HepG2 (cell line): ENCODE measurements around the gene PRRT2. TPM values are rescaled to one million over a fixed set of nuclear protein-coding genes. Genes with fewer than 3 reads are reported as not detected.

Source experiments
- AHR ChIP-seq: IDR thresholded peaks from 2 replicates; pipeline ENCODE4 v1.6.1; 2018; ENCODE audit warnings: missing genetic modification reagents, missing compliant biosample characterization
- ATM ChIP-seq: fragments of 450-650 bp; IDR thresholded peaks from 2 replicates; pipeline ENCODE4 v1.7.1; 2017; ENCODE audit warnings: mild to moderate bottlenecking, borderline replicate concordance
- CBX1 ChIP-seq: IDR thresholded peaks from one replicate; pipeline ENCODE4 v1.6.1; 2016; ENCODE audit warnings: antibody characterized with exemption, low read depth
- FOXK1 ChIP-seq: sonication (generic); formaldehyde crosslinking; IDR thresholded peaks from 2 replicates; pipeline ENCODE4 v1.4.0; 2020; ENCODE audit warnings: low read depth, missing genetic modification reagents, borderline replicate concordance
- FOXP1 ChIP-seq, 2 experiments: fragments of 450-650 bp in 1 of 2; IDR thresholded peaks; 2 replicates each; pipeline ENCODE4 v1.6.1; 2017 to 2018; ENCODE audit warnings: antibody characterized with exemption in 1 of 2
- JUNB ChIP-seq: sonication (generic); formaldehyde crosslinking; IDR thresholded peaks from 2 replicates; pipeline ENCODE4 v1.8.0; 2022; ENCODE audit warnings: missing genetic modification reagents, mild to moderate bottlenecking, borderline replicate concordance
- KAT7 ChIP-seq: IDR thresholded peaks from 2 replicates; pipeline ENCODE4 v1.6.1; 2018; ENCODE audit warnings: borderline replicate concordance, missing compliant biosample characterization
- MXD1 ChIP-seq: sonication (generic); formaldehyde crosslinking; IDR thresholded peaks from 2 replicates; pipeline ENCODE4 v1.4.0; 2020; ENCODE audit warnings: mild to moderate bottlenecking, missing genetic modification reagents
- PRMT3 ChIP-seq: sonication (generic); formaldehyde crosslinking; IDR thresholded peaks from 2 replicates; pipeline ENCODE4 v1.8.1; 2022; ENCODE audit warnings: low read depth, mild to moderate bottlenecking, moderate library complexity, missing genetic modification reagents, borderline replicate concordance
- SCMH1 ChIP-seq: sonication (generic); formaldehyde crosslinking; IDR thresholded peaks from 2 replicates; pipeline ENCODE4 v1.9.0; 2021; ENCODE audit warnings: missing genetic modification reagents, mild to moderate bottlenecking, borderline replicate concordance
- SIN3A ChIP-seq: IDR thresholded peaks from 2 replicates; pipeline ENCODE4 v1.6.1; 2011; ENCODE audit warnings: low read depth, mild to moderate bottlenecking, control low read depth, low read length, borderline replicate concordance
- SP140L ChIP-seq: sonication (generic); formaldehyde crosslinking; IDR thresholded peaks from 2 replicates; pipeline ENCODE4 v1.4.0; 2020; ENCODE audit warnings: missing genetic modification reagents, borderline replicate concordance
- SRY ChIP-seq: sonication (generic); formaldehyde crosslinking; IDR thresholded peaks from 2 replicates; pipeline ENCODE4 v1.8.0; 2022; ENCODE audit warnings: mild to moderate bottlenecking, missing genetic modification reagents
- STAG1 ChIP-seq: sonication (generic); formaldehyde crosslinking; IDR thresholded peaks from 2 replicates; pipeline ENCODE4 v1.4.0; 2020; ENCODE audit warnings: missing genetic modification reagents
- TFDP2 ChIP-seq: sonication (generic); formaldehyde crosslinking; IDR thresholded peaks from 2 replicates; pipeline ENCODE4 v1.4.0; 2020; ENCODE audit warnings: missing genetic modification reagents
- ZNF124 ChIP-seq: sonication (generic); formaldehyde crosslinking; IDR thresholded peaks from 2 replicates; pipeline ENCODE4 v1.4.0; 2020; ENCODE audit warnings: missing genetic modification reagents
- ZNF468 ChIP-seq: sonication (generic); formaldehyde crosslinking; IDR thresholded peaks from 2 replicates; pipeline ENCODE4 v1.8.0; 2022; ENCODE audit warnings: mild to moderate bottlenecking, moderate library complexity, missing genetic modification reagents
- ZNF501 ChIP-seq: sonication (generic); formaldehyde crosslinking; IDR thresholded peaks from 2 replicates; pipeline ENCODE4 v1.5.1; 2020; ENCODE audit warnings: mild to moderate bottlenecking, moderate library complexity, missing genetic modification reagents
- ZNF543 ChIP-seq: sonication (generic); formaldehyde crosslinking; IDR thresholded peaks from 2 replicates; pipeline ENCODE4 v1.4.0; 2020; ENCODE audit warnings: mild to moderate bottlenecking, missing genetic modification reagents
- ZNF724P ChIP-seq: sonication (generic); formaldehyde crosslinking; IDR thresholded peaks from 2 replicates; pipeline ENCODE4 v1.8.0; 2022; ENCODE audit warnings: missing genetic modification reagents, borderline replicate concordance
- ZNF761 ChIP-seq: sonication (generic); formaldehyde crosslinking; conservative IDR thresholded peaks from 2 replicates; pipeline ENCODE4 v1.4.0; 2020; ENCODE audit warnings: mild to moderate bottlenecking, missing genetic modification reagents
- polyA plus RNA-seq, 8 experiments: library from polyadenylated mRNA; depleted of rRNA in 3 of 8; stranded (reverse) in 7 of 8; unstranded in 1 of 8; fragments of >200 nt; fragmentation: Illumina TruSeq in 4 of 8; extraction: Trizol in 4 of 8; gene quantifications; 2 replicates each; pipeline versions ENCODE4 v1.2.1 to v1.2.3, GENCODE V29; 2011 to 2016; ENCODE audit warnings: low read depth in 4 of 8, missing spikeins in 1 of 8, mixed read lengths in 1 of 8; ENCODE audit not compliant: insufficient read depth in 1 of 8
- total RNA-seq, 5 experiments: library from RNA; depleted of rRNA; stranded (reverse); fragments of >200 nt; fragmentation: Illumina TruSeq; extraction: Trizol; gene quantifications; 2 replicates each; pipeline ENCODE4 v1.2.3, GENCODE V29; 2016; ENCODE audit warnings: low read depth in 1 of 5
- TF ChIP-seq, protein P1 (sequence below): sonication (generic); formaldehyde crosslinking; IDR thresholded peaks from 2 replicates; pipeline ENCODE4 v1.4.0; 2020; ENCODE audit warnings: mild to moderate bottlenecking, missing genetic modification reagents
- TF ChIP-seq, protein P2 (sequence below): sonication (generic); formaldehyde crosslinking; conservative IDR thresholded peaks from 2 replicates; pipeline ENCODE4 v1.8.0; 2022; ENCODE audit warnings: mild to moderate bottlenecking, moderate library complexity, missing genetic modification reagents
- TF ChIP-seq, protein P3 (sequence below): sonication (generic); formaldehyde crosslinking; IDR thresholded peaks from 2 replicates; pipeline ENCODE4 v1.4.0; 2020; ENCODE audit warnings: mild to moderate bottlenecking, missing genetic modification reagents

PRRT2 gene
- total and polyA plus RNA-seq, 2 of the 13 experiments (the other 11 are each of a cell fraction or from before 2014, with no cell fraction given): 0.51 to 1.1 TPM

- peak; percentile 95 for TF ChIP-seq PRMT3 (CRISPR knock-in tag)
- peak; percentile 92 for TF ChIP-seq TFDP2 (CRISPR knock-in tag)
- peak; percentile 98 for TF ChIP-seq ZNF468 (CRISPR knock-in tag)
- peak; percentile 68; the same call in 1 of the 2 replicates for TF ChIP-seq FOXK1
- TF ChIP-seq ZNF543 (CRISPR knock-in tag): peak; percentile 99
- TF ChIP-seq ZNF724P (CRISPR knock-in tag): peak; percentile 99
- TF ChIP-seq ZNF761 (CRISPR knock-in tag): peak; percentile 98
- TF ChIP-seq CBX1: peak; percentile 24
- peak; percentile 55; the same call in 1 of the 2 replicates for TF ChIP-seq SIN3A
- TF ChIP-seq FOXP1 (IDR thresholded peaks at IDR 0.05): no peak
- no peak for TF ChIP-seq FOXP1 (CRISPR knock-in tag; IDR thresholded peaks at IDR 0.05)
- TF ChIP-seq KAT7 (CRISPR knock-in tag): peak; percentile 97; the same call in 1 of the 2 replicates
- TF ChIP-seq, protein P1, sequence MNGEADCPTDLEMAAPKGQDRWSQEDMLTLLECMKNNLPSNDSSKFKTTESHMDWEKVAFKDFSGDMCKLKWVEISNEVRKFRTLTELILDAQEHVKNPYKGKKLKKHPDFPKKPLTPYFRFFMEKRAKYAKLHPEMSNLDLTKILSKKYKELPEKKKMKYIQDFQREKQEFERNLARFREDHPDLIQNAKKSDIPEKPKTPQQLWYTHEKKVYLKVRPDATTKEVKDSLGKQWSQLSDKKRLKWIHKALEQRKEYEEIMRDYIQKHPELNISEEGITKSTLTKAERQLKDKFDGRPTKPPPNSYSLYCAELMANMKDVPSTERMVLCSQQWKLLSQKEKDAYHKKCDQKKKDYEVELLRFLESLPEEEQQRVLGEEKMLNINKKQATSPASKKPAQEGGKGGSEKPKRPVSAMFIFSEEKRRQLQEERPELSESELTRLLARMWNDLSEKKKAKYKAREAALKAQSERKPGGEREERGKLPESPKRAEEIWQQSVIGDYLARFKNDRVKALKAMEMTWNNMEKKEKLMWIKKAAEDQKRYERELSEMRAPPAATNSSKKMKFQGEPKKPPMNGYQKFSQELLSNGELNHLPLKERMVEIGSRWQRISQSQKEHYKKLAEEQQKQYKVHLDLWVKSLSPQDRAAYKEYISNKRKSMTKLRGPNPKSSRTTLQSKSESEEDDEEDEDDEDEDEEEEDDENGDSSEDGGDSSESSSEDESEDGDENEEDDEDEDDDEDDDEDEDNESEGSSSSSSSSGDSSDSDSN (CRISPR knock-in tag): peak; percentile 98
- no peak for TF ChIP-seq SP140L
- peak; percentile 63; the same call in 1 of the 2 replicates for TF ChIP-seq ZNF124
- TF ChIP-seq, protein P2, sequence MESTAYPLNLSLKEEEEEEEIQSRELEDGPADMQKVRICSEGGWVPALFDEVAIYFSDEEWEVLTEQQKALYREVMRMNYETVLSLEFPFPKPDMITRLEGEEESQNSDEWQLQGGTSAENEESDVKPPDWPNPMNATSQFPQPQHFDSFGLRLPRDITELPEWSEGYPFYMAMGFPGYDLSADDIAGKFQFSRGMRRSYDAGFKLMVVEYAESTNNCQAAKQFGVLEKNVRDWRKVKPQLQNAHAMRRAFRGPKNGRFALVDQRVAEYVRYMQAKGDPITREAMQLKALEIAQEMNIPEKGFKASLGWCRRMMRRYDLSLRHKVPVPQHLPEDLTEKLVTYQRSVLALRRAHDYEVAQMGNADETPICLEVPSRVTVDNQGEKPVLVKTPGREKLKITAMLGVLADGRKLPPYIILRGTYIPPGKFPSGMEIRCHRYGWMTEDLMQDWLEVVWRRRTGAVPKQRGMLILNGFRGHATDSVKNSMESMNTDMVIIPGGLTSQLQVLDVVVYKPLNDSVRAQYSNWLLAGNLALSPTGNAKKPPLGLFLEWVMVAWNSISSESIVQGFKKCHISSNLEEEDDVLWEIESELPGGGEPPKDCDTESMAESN: peak; percentile 99
- TF ChIP-seq, protein P3, sequence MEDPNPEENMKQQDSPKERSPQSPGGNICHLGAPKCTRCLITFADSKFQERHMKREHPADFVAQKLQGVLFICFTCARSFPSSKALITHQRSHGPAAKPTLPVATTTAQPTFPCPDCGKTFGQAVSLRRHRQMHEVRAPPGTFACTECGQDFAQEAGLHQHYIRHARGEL (CRISPR knock-in tag): peak; percentile 85; the same call in 1 of the 2 replicates
- TF ChIP-seq STAG1 (CRISPR knock-in tag): peak; percentile 76
- no peak for TF ChIP-seq ATM
- peak; percentile 96 for TF ChIP-seq ZNF501 (CRISPR knock-in tag)
- TF ChIP-seq MXD1: peak; percentile 99
- peak; percentile 99 for TF ChIP-seq SRY (CRISPR knock-in tag)
- peak; percentile 98; the same call in 1 of the 2 replicates for TF ChIP-seq AHR (CRISPR knock-in tag)
- peak; percentile 92 for TF ChIP-seq JUNB (CRISPR knock-in tag)
- no peak for TF ChIP-seq SCMH1
Measured at GRCh38 chr16:29807426-29808218, 4.4 kb upstream of the PRRT2 start (continued).
